HepG2 (cell line): ENCODE measurements around the gene SHPK. TPM values are rescaled to one million over a fixed set of nuclear protein-coding genes. Genes with fewer than 3 reads are reported as not detected.

Experiments
- AGO2 ChIP-seq: fragments of 200-400 bp; formaldehyde crosslinking; optimal IDR thresholded peaks from 2 replicates; pipeline ENCODE3; 2017; ENCODE audit warnings: mild to moderate bottlenecking, low read depth, low read length, moderate library complexity
- AHR ChIP-seq: IDR thresholded peaks from 2 replicates; pipeline ENCODE4 v1.6.1; 2018; ENCODE audit warnings: missing genetic modification reagents, missing compliant biosample characterization
- ATF7 ChIP-seq, 2 experiments: fragments of 450-650 bp in 1 of 2; sonication (generic) in 1 of 2; formaldehyde crosslinking in 1 of 2; IDR thresholded peaks; 2 replicates each; pipeline versions ENCODE4 v1.4.0 to v1.6.1; 2016 to 2020; ENCODE audit warnings: antibody characterized with exemption in 1 of 2, mild to moderate bottlenecking in 1 of 2, missing genetic modification reagents in 1 of 2
- CHD2 ChIP-seq: IDR thresholded peaks from 2 replicates; pipeline ENCODE4 v1.6.1; 2011; ENCODE audit warnings: low read depth, low read length, improper control_type of control experiment
- DNMT3B ChIP-seq: conservative IDR thresholded peaks from 2 replicates; pipeline ENCODE4 v1.6.1; 2016; ENCODE audit warnings: missing biosample characterization, control low read depth
- ESRRA ChIP-seq: sonication (generic); formaldehyde crosslinking; IDR thresholded peaks from 2 replicates; pipeline ENCODE4 v1.5.1; 2020; ENCODE audit warnings: mild to moderate bottlenecking, low read depth, missing genetic modification reagents
- HMGXB3 ChIP-seq: sonication (generic); formaldehyde crosslinking; IDR thresholded peaks from 2 replicates; pipeline ENCODE4 v1.4.0; 2020; ENCODE audit warnings: missing genetic modification reagents, borderline replicate concordance
- IKZF5 ChIP-seq: IDR thresholded peaks from 2 replicates; pipeline ENCODE4 v1.6.1; 2018; ENCODE audit warnings: missing genetic modification reagents, mild to moderate bottlenecking, missing compliant biosample characterization
- MTERF4 ChIP-seq: sonication (generic); formaldehyde crosslinking; IDR thresholded peaks from 2 replicates; pipeline ENCODE4 v1.8.0; 2023; ENCODE audit warnings: mild to moderate bottlenecking, missing genetic modification reagents
- NR0B2 ChIP-seq: sonication (generic); formaldehyde crosslinking; IDR thresholded peaks from 2 replicates; pipeline ENCODE4 v1.4.0; 2020; ENCODE audit warnings: mild to moderate bottlenecking, missing genetic modification reagents
- ZNF549 ChIP-seq: sonication (generic); formaldehyde crosslinking; IDR thresholded peaks from 2 replicates; pipeline ENCODE4 v1.5.0; 2020; ENCODE audit warnings: missing genetic modification reagents
- ZNF552 ChIP-seq: sonication (generic); formaldehyde crosslinking; IDR thresholded peaks from 2 replicates; pipeline ENCODE4 v1.9.0; 2022; ENCODE audit warnings: missing genetic modification reagents, mild to moderate bottlenecking, borderline replicate concordance
- polyA plus RNA-seq, 8 experiments: library from polyadenylated mRNA; depleted of rRNA in 3 of 8; stranded (reverse) in 7 of 8; unstranded in 1 of 8; fragments of >200 nt; fragmentation: Illumina TruSeq in 4 of 8; extraction: Trizol in 4 of 8; gene quantifications; 2 replicates each; pipeline versions ENCODE4 v1.2.1 to v1.2.3, GENCODE V29; 2011 to 2016; ENCODE audit warnings: low read depth in 4 of 8, missing spikeins in 1 of 8, mixed read lengths in 1 of 8; ENCODE audit not compliant: insufficient read depth in 1 of 8
- total RNA-seq, 5 experiments: library from RNA; depleted of rRNA; stranded (reverse); fragments of >200 nt; fragmentation: Illumina TruSeq; extraction: Trizol; gene quantifications; 2 replicates each; pipeline ENCODE4 v1.2.3, GENCODE V29; 2016; ENCODE audit warnings: low read depth in 1 of 5
- TF ChIP-seq, protein P1 (sequence below): sonication (generic); formaldehyde crosslinking; IDR thresholded peaks from 2 replicates; pipeline ENCODE4 v1.8.1; 2023; ENCODE audit warnings: mild to moderate bottlenecking, missing genetic modification reagents
- TF ChIP-seq, protein P2 (sequence below): sonication (generic); formaldehyde crosslinking; IDR thresholded peaks from 2 replicates; pipeline ENCODE4 v1.5.0; 2020; ENCODE audit warnings: mild to moderate bottlenecking, missing genetic modification reagents
- TF ChIP-seq, protein P3 (sequence below): sonication (generic); formaldehyde crosslinking; IDR thresholded peaks from 2 replicates; pipeline ENCODE4 v1.5.0; 2020; ENCODE audit warnings: missing genetic modification reagents

SHPK gene
- total and polyA plus RNA-seq, 2 of the 13 experiments (the other 11 are each of a cell fraction or from before 2014, with no cell fraction given) = 16.2 to 30.9 TPM

GRCh38 chr17:3636154-3636907, at the start of gene SHPK, which contains the start of gene CTNS (continued):
- TF ChIP-seq, protein P1, sequence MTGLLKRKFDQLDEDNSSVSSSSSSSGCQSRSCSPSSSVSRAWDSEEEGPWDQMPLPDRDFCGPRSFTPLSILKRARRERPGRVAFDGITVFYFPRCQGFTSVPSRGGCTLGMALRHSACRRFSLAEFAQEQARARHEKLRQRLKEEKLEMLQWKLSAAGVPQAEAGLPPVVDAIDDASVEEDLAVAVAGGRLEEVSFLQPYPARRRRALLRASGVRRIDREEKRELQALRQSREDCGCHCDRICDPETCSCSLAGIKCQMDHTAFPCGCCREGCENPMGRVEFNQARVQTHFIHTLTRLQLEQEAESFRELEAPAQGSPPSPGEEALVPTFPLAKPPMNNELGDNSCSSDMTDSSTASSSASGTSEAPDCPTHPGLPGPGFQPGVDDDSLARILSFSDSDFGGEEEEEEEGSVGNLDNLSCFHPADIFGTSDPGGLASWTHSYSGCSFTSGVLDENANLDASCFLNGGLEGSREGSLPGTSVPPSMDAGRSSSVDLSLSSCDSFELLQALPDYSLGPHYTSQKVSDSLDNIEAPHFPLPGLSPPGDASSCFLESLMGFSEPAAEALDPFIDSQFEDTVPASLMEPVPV (CRISPR knock-in tag) = peak; percentile 18; the same call in 1 of the 2 replicates
- TF ChIP-seq, protein P2, sequence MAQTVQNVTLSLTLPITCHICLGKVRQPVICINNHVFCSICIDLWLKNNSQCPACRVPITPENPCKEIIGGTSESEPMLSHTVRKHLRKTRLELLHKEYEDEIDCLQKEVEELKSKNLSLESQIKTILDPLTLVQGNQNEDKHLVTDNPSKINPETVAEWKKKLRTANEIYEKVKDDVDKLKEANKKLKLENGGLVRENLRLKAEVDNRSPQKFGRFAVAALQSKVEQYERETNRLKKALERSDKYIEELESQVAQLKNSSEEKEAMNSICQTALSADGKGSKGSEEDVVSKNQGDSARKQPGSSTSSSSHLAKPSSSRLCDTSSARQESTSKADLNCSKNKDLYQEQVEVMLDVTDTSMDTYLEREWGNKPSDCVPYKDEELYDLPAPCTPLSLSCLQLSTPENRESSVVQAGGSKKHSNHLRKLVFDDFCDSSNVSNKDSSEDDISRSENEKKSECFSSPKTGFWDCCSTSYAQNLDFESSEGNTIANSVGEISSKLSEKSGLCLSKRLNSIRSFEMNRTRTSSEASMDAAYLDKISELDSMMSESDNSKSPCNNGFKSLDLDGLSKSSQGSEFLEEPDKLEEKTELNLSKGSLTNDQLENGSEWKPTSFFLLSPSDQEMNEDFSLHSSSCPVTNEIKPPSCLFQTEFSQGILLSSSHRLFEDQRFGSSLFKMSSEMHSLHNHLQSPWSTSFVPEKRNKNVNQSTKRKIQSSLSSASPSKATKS = no peak
- no peak for TF ChIP-seq ATF7 (IDR thresholded peaks at IDR 0.05)
- no peak for TF ChIP-seq ATF7 (CRISPR knock-in tag; IDR thresholded peaks at IDR 0.05)
- TF ChIP-seq IKZF5 (CRISPR knock-in tag) = peak; percentile 59; the same call in 1 of the 2 replicates
- peak; percentile 87; the same call in 1 of the 2 replicates for TF ChIP-seq ZNF552 (CRISPR knock-in tag)
- peak; percentile 12 for TF ChIP-seq AGO2
- TF ChIP-seq DNMT3B = no peak
- 0 out of 2 replicates have a peak, but pooled peaks have one; percentile 44 for TF ChIP-seq AHR (CRISPR knock-in tag)
- TF ChIP-seq, protein P3, sequence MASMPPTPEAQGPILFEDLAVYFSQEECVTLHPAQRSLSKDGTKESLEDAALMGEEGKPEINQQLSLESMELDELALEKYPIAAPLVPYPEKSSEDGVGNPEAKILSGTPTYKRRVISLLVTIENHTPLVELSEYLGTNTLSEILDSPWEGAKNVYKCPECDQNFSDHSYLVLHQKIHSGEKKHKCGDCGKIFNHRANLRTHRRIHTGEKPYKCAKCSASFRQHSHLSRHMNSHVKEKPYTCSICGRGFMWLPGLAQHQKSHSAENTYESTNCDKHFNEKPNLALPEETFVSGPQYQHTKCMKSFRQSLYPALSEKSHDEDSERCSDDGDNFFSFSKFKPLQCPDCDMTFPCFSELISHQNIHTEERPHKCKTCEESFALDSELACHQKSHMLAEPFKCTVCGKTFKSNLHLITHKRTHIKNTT (CRISPR knock-in tag) = no peak
- no peak for TF ChIP-seq ZNF549 (CRISPR knock-in tag)
- TF ChIP-seq ESRRA = peak; percentile 36; the same call in 1 of the 2 replicates
- TF ChIP-seq HMGXB3 (CRISPR knock-in tag) = no peak
- TF ChIP-seq NR0B2 (CRISPR knock-in tag) = peak; percentile 72
- TF ChIP-seq CHD2 = no peak
- TF ChIP-seq MTERF4 (CRISPR knock-in tag) = 0 out of 2 replicates have a peak, but pooled peaks have one; percentile 24
